Measurements from ENCODE around the gene MRPS11.

DNA sequence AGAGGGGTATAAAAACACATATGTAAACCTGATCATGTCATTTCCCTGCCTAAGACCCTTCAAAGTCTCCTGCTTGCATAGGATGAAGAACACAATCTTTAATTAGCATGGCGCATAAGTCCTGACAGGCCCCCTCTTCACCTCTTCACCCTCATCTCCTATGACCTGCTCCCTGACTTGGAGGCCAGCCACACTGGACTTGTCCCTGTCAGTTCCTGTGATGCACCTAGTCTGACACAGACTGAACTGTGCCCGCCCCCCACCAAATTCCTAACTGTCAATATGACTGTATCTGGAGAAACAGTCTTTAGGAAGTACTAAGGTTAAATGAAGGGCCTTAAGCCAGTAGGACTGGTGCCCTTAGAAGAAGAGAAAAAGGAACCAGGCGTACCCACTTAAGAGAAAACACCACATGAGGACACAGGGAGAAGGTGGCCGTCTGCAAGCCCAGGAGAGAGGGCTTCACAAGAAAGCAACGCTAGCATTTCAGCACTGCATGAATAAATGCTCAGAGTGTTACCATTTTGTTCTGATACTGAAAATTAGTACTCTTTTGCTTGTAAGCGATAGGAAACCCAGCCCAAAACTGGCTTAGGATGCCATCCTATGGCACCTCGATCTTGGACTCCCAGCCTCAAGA, 34.3 kb upstream of the MRPS11 start:
- TF ChIP-seq, protein P1, sequence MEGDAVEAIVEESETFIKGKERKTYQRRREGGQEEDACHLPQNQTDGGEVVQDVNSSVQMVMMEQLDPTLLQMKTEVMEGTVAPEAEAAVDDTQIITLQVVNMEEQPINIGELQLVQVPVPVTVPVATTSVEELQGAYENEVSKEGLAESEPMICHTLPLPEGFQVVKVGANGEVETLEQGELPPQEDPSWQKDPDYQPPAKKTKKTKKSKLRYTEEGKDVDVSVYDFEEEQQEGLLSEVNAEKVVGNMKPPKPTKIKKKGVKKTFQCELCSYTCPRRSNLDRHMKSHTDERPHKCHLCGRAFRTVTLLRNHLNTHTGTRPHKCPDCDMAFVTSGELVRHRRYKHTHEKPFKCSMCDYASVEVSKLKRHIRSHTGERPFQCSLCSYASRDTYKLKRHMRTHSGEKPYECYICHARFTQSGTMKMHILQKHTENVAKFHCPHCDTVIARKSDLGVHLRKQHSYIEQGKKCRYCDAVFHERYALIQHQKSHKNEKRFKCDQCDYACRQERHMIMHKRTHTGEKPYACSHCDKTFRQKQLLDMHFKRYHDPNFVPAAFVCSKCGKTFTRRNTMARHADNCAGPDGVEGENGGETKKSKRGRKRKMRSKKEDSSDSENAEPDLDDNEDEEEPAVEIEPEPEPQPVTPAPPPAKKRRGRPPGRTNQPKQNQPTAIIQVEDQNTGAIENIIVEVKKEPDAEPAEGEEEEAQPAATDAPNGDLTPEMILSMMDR (IDR thresholded peaks at IDR 0.05) = no peak
- no peak for TF ChIP-seq POLR2A (IDR thresholded peaks at IDR 0.05)
